Cardiac muscle cell (in vitro differentiated cells and primary cell): ENCODE measurements around the gene CLASP1. TPM values are rescaled to one million over a fixed set of nuclear protein-coding genes. Genes with fewer than 3 reads are reported as not detected.

Experiments
- DNase-seq, 2 donors: peaks; one replicate each; pipeline versions ENCODE4 v3.0.0 to v3.0.0-alpha.2; 2010 to 2017; ENCODE audit warnings: low read depth in 1 of 2, low spot score in 1 of 2
- H3K27ac ChIP-seq: fragments of 200-600 bp; sonication (generic); 2 replicates; pipeline ENCODE4 v1.5.1; 2016
- H3K27me3 ChIP-seq: fragments of 200-600 bp; sonication (generic); 2 replicates; pipeline ENCODE4 v1.6.0; 2016; ENCODE audit warnings: control low read depth
- H3K36me3 ChIP-seq: fragments of 200-600 bp; sonication (generic); 2 replicates; pipeline ENCODE4 v1.5.1; 2016; ENCODE audit warnings: control low read depth
- H3K4me1 ChIP-seq: fragments of 200-600 bp; sonication (generic); 2 replicates; pipeline ENCODE4 v1.8.1; 2017; ENCODE audit warnings: low read depth, mild to moderate bottlenecking, mixed run types
- H3K4me3 ChIP-seq: fragments of 200-600 bp; sonication (generic); 2 replicates; pipeline ENCODE4 v1.5.1; 2016; ENCODE audit warnings: mild to moderate bottlenecking
- H3K9me3 ChIP-seq: fragments of 200-600 bp; sonication (generic); 2 replicates; pipeline ENCODE4 v1.5.1; 2017; ENCODE audit warnings: low read depth, mild to moderate bottlenecking, control low read depth
- polyA plus RNA-seq: library from polyadenylated mRNA; unstranded; fragments of >200 nt; fragmentation: Nextera tagmentation; extraction: Ambion mirVana; gene quantifications from 2 replicates; pipeline ENCODE4 v1.2.1, GENCODE V29; 2016
- total RNA-seq: library from RNA; depleted of rRNA; stranded (reverse); fragments of >200 nt; gene quantifications from 2 replicates; pipeline ENCODE4 v1.2.3, GENCODE V29; 2016
- TF ChIP-seq, protein P1 (sequence below): IDR thresholded peaks from 2 replicates; pipeline ENCODE4 v1.5.1; 2012; ENCODE audit warnings: low read depth, mild to moderate bottlenecking, low read length

The CLASP1 gene
- total and polyA plus RNA-seq, 2 experiments from 2014 or later: 24.8 to 53.0 TPM

GRCh38 chr2:121419081-121419699, 230.1 kb downstream of the CLASP1 start:
- DNase-seq: no peak
- no peaks in the 10 kb centered on the region for H3K9me3 ChIP-seq
- no peaks in the 10 kb centered on the region for H3K27me3 ChIP-seq
- TF ChIP-seq, protein P1, sequence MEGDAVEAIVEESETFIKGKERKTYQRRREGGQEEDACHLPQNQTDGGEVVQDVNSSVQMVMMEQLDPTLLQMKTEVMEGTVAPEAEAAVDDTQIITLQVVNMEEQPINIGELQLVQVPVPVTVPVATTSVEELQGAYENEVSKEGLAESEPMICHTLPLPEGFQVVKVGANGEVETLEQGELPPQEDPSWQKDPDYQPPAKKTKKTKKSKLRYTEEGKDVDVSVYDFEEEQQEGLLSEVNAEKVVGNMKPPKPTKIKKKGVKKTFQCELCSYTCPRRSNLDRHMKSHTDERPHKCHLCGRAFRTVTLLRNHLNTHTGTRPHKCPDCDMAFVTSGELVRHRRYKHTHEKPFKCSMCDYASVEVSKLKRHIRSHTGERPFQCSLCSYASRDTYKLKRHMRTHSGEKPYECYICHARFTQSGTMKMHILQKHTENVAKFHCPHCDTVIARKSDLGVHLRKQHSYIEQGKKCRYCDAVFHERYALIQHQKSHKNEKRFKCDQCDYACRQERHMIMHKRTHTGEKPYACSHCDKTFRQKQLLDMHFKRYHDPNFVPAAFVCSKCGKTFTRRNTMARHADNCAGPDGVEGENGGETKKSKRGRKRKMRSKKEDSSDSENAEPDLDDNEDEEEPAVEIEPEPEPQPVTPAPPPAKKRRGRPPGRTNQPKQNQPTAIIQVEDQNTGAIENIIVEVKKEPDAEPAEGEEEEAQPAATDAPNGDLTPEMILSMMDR: no peak
- H3K27ac ChIP-seq: no peak overlapping the region
- no peak overlapping the region for H3K4me3 ChIP-seq
- H3K36me3 ChIP-seq: peaks cover 22% of the 10 kb centered on the region
- H3K4me1 ChIP-seq: no peaks in the 10 kb centered on the region

DNA sequence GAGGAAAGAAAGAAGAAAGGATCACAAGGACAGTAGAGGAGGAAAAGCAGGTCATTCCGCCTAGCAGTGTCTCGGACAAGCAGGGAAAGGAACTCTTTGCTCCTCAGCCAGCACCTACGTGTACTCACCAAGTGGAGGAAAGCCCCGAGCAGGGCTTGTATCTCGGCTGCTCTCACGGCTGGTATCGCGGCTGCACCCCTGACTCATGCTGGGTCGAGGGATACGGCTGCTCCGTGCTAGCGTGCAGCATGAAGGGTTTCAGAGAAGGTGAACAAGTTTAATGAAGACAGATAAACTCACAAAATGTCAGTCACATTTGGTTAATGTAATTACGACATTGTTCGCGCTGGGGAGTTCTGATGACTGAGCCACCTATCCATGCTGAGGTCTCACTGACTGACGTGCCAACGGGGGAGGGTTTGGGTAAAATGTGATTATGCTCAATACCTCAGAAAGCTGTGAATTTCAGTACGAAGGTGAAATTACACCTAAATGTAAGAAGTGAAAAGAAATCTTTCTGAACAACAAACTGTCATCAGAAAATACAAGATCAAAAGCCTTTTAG, 230.7 kb downstream of the CLASP1 start:
- Histone ChIP-seq H3K4me1 (no peaks in the 10 kb centered on the region), H3K27me3 (no peaks in the 10 kb centered on the region), H3K9me3 (no peaks in the 10 kb centered on the region), H3K27ac (no peak overlapping the region), H3K4me3 (no peak overlapping the region), H3K36me3 (peaks cover 17% of the 10 kb centered on the region)
- no peak for DNase-seq
- TF ChIP-seq, protein P1: no peak

DNA sequence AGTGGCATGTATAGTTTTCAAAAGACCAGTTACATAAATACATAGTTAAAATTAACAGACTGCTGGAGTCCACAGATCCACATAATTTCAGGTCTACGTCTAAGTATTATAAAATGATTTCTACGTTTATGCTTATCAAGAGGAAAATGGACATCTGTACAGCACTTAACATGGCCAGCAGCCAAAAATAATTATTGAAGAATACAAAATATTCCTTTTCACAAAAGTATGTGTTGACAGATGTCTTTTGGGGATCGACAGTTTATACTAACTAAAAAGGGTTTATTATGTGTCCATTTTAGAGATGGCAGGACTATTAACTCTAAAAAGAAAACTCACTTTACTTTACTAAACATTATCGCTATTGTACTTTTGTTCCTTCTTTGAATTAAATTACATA, 231.4 kb downstream of the CLASP1 start:
- Histone ChIP-seq H3K4me3 (no peak overlapping the region), H3K9me3 (no peaks in the 10 kb centered on the region), H3K4me1 (no peaks in the 10 kb centered on the region), H3K27ac (no peak overlapping the region), H3K36me3 (peaks cover 11% of the 10 kb centered on the region), H3K27me3 (no peaks in the 10 kb centered on the region)
- TF ChIP-seq, protein P1: no peak
- DNase-seq: no peak

- no peaks in the 10 kb centered on the region for H3K9me3 ChIP-seq
- H3K4me3 ChIP-seq: no peak overlapping the region
- H3K27ac ChIP-seq: no peak overlapping the region
- H3K27me3 ChIP-seq: no peaks in the 10 kb centered on the region
- TF ChIP-seq, protein P1: no peak
- peaks cover 2% of the 10 kb centered on the region for H3K4me1 ChIP-seq
- no peak for DNase-seq
- peaks cover 7% of the 10 kb centered on the region for H3K36me3 ChIP-seq
Measured at GRCh38 chr2:121415727-121416126, 233.5 kb downstream of the CLASP1 start.

DNA sequence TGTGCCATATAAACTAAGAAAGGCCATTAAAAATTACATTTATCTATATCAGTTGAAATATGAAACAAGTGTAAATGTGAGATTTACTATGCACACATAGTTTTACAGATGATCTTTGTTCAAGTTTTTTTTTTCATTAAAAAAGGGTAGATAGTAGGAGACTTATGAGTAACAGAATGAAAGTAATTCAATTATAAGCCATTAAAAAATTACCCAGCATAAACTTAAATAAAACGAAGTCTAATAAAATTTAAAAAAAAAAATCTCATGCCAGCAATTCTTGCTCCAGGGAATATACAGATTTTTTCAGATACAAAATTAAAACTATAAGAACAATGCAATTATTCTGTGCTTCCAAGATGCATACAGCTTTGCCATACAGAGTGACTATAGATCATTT, 236.9 kb downstream of the CLASP1 start:
- Histone ChIP-seq H3K36me3 (peaks cover 10% of the 10 kb centered on the region), H3K27me3 (no peaks in the 10 kb centered on the region), H3K9me3 (no peaks in the 10 kb centered on the region), H3K4me3 (no peak overlapping the region), H3K27ac (no peak overlapping the region), H3K4me1 (peaks cover 14% of the 10 kb centered on the region)
- DNase-seq: no peak
- TF ChIP-seq, protein P1: no peak
